ENCODE results near the gene ETS2.

DNA sequence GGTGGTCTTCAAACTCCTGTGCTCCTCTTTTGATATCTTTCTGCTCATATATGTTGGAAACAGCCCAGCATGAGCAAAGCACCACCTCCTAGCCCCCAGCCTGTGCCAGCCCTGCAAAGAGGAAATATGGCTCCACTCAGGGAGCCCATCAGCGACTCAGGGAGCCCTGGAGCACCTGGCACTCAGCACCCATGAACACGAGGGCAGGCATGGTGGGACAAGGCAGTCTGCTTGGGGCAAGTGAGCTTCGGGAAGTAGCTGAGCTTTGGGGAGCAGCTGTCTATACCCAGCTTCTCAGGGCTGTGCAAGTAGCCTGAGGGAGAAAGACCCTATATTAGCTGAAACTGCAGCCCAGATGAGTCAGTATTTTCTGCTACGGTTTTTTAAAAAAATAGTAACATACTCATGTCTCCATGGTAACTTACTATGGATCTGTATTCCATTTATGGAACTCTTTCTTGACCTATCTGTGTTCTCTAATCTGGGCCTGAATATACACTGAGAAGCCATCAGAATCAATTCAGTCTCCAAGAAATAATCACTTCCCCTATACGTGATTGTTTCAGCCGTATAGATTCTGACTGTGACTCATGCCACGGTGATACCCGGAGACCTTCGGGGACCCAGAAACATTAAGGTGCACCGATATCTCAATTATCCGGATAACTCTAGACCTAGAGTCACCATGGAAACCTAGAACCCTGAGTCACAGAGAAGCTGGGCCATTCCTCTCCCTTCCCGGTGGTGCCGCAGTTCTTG, 1.5 kb upstream of the ETS2 start:
- TF ChIP-seq, protein P1, sequence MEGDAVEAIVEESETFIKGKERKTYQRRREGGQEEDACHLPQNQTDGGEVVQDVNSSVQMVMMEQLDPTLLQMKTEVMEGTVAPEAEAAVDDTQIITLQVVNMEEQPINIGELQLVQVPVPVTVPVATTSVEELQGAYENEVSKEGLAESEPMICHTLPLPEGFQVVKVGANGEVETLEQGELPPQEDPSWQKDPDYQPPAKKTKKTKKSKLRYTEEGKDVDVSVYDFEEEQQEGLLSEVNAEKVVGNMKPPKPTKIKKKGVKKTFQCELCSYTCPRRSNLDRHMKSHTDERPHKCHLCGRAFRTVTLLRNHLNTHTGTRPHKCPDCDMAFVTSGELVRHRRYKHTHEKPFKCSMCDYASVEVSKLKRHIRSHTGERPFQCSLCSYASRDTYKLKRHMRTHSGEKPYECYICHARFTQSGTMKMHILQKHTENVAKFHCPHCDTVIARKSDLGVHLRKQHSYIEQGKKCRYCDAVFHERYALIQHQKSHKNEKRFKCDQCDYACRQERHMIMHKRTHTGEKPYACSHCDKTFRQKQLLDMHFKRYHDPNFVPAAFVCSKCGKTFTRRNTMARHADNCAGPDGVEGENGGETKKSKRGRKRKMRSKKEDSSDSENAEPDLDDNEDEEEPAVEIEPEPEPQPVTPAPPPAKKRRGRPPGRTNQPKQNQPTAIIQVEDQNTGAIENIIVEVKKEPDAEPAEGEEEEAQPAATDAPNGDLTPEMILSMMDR (optimal IDR thresholded peaks at IDR 0.05 in 1 of 3, IDR thresholded peaks at IDR 0.05 in 1 of 3, conservative IDR thresholded peaks at IDR 0.05 in 1 of 3; ENCODE audit: extremely low read depth in 1 of 3, insufficient read depth in 2 of 3, low read length in 3 of 3), result peak in 1 of 3 experiments; percentile 56
- no peak for TF ChIP-seq EZH2 (IDR thresholded peaks at IDR 0.05; ENCODE audit: low read length)
